ENCODE data around the gene GALNT2.

The GALNT2 gene

GRCh38 chr1:230159580-230159979 is 92.5 kb downstream of the GALNT2 start:
- TF ChIP-seq ZFX (IDR thresholded peaks at IDR 0.05; ENCODE audit: borderline replicate concordance), result no peak
- no peak for TF ChIP-seq CTCF (IDR thresholded peaks at IDR 0.05)
- no peak overlapping the region for H3K27ac ChIP-seq

DNA sequence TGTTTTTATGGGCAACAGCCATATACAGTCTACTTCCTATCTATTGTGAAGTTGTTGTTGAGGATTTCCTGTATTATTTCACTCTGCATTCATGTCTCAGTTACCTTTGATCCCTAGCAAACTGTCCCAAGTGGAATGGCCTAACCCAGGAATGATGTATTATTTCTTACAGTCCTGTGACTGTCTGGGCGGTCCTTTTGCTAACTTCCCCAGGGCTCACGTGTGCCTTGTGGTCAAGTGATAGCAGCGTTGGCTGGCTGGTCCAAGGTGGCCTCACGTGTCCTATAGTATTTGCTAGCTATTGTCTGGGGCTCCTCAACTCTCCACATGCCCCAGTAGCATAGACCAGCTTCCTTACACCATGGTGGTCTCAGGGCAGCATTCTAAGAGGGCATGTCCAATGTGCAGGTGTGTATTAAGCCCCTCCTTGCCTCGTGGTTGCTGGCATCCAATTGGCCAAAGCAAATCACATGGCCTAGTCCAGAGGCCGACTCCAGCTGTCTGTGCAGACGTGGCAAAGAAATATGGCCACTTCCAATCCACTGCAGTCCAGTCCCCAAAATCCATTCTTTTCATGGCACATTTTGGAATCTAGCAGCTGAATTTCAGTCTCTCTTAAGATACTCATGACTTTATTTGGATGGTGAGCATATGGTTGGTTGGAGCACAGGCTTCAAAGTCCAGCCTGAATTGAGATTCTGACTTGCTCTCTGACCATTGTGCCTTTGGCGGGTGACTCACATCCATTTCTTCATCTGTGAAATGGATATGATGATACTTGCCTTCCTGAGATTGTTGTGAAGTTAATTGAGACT is 94.1 kb downstream of the GALNT2 start:
- no peak for TF ChIP-seq ZFX (IDR thresholded peaks at IDR 0.05; ENCODE audit: borderline replicate concordance)
- TF ChIP-seq CTCF (IDR thresholded peaks at IDR 0.05), result no peak
- no peak overlapping the region for H3K27ac ChIP-seq

DNA sequence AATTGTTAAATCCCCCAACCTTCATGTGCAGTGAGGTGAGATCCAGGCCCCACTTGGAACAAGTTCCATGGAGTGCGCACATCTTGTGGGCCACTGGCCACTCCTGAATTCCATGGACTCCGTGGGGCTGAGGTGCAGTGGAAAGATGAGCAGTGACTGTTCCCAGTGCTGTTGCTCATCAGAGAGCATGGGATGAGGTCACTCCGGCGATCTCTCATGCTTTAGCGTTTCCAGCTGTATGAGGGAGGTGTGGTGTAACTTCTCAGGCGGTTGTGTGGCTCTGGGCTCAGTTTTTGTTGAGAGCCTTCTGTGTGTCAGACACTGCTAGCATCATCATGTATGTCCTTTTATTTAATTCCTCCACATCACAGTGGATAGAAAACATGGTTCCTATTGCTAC is 96.2 kb downstream of the GALNT2 start:
- no peak overlapping the region for H3K27ac ChIP-seq
- TF ChIP-seq ZFX (IDR thresholded peaks at IDR 0.05; ENCODE audit: borderline replicate concordance), result no peak
- no peak for TF ChIP-seq CTCF (IDR thresholded peaks at IDR 0.05)

DNA sequence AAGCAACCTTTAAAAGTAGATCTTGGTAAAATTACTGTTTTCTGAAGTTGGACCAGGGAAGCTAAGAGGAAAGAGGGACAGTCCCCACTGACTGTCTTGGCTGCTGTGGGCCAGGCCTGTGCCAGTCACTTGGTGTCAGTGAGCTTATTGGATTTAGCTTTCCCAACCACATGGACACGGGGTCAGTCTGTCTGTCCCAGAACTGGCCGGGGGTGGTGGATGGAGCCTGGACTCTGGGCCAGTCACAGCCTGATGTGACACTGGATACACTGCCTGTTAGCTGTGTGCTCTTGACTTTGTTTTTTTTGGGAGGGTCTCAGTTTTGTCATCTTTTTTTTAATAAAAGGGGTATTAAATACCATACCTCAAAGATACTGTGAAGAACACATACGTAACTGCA is 96.7 kb downstream of the GALNT2 start:
- TF ChIP-seq ZFX (IDR thresholded peaks at IDR 0.05; ENCODE audit: borderline replicate concordance), result no peak
- no peak for TF ChIP-seq CTCF (IDR thresholded peaks at IDR 0.05)
- H3K27ac ChIP-seq, result no peak overlapping the region

DNA sequence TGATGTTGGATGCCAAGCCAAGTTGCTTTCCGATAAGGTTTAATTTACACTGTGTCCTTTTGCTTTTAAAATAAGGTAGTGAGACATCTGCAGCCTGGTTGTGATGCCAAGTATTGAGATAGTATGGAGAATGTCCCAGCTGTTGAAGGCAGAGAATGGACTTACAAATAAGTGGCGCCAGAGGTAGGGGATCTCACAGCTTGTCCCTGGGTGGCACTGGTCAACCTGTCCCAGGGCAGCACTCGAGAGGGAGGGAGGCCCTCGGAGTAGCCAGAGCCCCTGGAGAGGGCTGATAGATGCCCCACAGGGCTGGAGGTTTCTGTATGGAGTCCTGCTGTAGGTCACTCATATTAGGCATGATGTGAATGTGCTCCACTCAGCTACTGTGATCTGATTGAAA is 98.5 kb downstream of the GALNT2 start:
- H3K27ac ChIP-seq, result no peak overlapping the region
- TF ChIP-seq CTCF (IDR thresholded peaks at IDR 0.05), result no peak
- TF ChIP-seq ZFX (IDR thresholded peaks at IDR 0.05; ENCODE audit: borderline replicate concordance), result no peak

- no peak overlapping the region for H3K27ac ChIP-seq
- TF ChIP-seq ZFX (IDR thresholded peaks at IDR 0.05; ENCODE audit: borderline replicate concordance) (no peak), CTCF (IDR thresholded peaks at IDR 0.05) (no peak)
Observed at GRCh38 chr1:230166366-230167132, 99.5 kb downstream of the GALNT2 start.

DNA sequence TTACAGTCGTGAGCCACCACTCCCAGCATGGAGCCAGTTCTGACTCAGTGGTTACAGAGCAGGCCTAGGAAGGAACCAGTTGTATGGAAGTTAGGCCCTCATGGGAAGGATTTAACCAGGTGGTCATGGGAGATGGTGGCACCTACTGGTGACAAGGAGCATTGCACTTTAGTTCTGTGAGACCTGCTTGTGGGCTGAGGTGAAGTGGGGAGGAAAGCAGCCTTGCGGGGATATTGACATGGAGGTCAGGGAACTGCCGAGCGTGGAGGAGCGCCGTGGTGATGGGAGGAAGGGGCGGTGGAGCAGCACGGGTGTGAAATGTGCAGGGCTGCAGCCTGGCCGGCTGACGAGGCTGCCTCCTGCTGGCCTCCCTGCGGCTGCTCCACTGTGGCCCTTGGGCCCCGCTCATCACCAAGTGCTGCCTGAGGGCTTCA is 100.4 kb downstream of the GALNT2 start:
- TF ChIP-seq CTCF (IDR thresholded peaks at IDR 0.05), result peak; percentile 96
- TF ChIP-seq ZFX (IDR thresholded peaks at IDR 0.05; ENCODE audit: borderline replicate concordance), result no peak
- H3K27ac ChIP-seq, result no peak overlapping the region
